ENCODE results near the gene BTBD18. TPM values are rescaled to one million over a fixed set of nuclear protein-coding genes. Genes with fewer than 3 reads are reported as not detected.
A peak's percentile ranks its signal among the peaks of the same experiment; 100 is the strongest.

BTBD18 gene
- total and polyA plus RNA-seq, 2 of the 13 experiments (the other 11 are each of a cell fraction or from before 2014, with no cell fraction given), result not detected

- TF ChIP-seq GMEB1 (CRISPR knock-in tag; IDR thresholded peaks at IDR 0.05; ENCODE audit: borderline replicate concordance) (peak; percentile 77), HDAC2 (CRISPR knock-in tag; IDR thresholded peaks at IDR 0.05) (no peak), DMAP1 (CRISPR knock-in tag; IDR thresholded peaks at IDR 0.05) (peak; percentile 87), CSRNP2 (CRISPR knock-in tag; conservative IDR thresholded peaks at IDR 0.05; ENCODE audit: low read depth) (no peak), ZNF331 (CRISPR knock-in tag; IDR thresholded peaks at IDR 0.05) (no peak), SNAI1 (CRISPR knock-in tag; IDR thresholded peaks at IDR 0.05; ENCODE audit: borderline replicate concordance) (no peak), THYN1 (CRISPR knock-in tag; IDR thresholded peaks at IDR 0.05; ENCODE audit: borderline replicate concordance, low read depth) (no peak), ZSCAN12 (CRISPR knock-in tag; IDR thresholded peaks at IDR 0.05) (no peak), ZNF230 (CRISPR knock-in tag; IDR thresholded peaks at IDR 0.05) (no peak; the same call in 1 of the 2 replicates), SMARCC2 (IDR thresholded peaks at IDR 0.05) (no peak), THAP11 (CRISPR knock-in tag; IDR thresholded peaks at IDR 0.05) (peak; percentile 94), ZBTB34 (CRISPR knock-in tag; IDR thresholded peaks at IDR 0.05) (no peak), ZNF629 (CRISPR knock-in tag; conservative IDR thresholded peaks at IDR 0.05) (no peak), ZNF672 (CRISPR knock-in tag; IDR thresholded peaks at IDR 0.05) (no peak), SP1 (IDR thresholded peaks at IDR 0.05) (no peak), SP1 (CRISPR knock-in tag; IDR thresholded peaks at IDR 0.05) (peak; percentile 64; the same call in 1 of the 2 replicates), ZIK1 (CRISPR knock-in tag; IDR thresholded peaks at IDR 0.05; ENCODE audit: borderline replicate concordance, low read depth) (no peak), DPF2 (CRISPR knock-in tag; IDR thresholded peaks at IDR 0.05; ENCODE audit: borderline replicate concordance, low read depth) (no peak), MAFF (IDR thresholded peaks at IDR 0.05; ENCODE audit: low read depth, low read length) (0 out of 2 replicates have a peak, but pooled peaks have one; percentile 7), MIXL1 (CRISPR knock-in tag; IDR thresholded peaks at IDR 0.05) (peak; percentile 58; the same call in 1 of the 2 replicates), ZNF264 (CRISPR knock-in tag; IDR thresholded peaks at IDR 0.05) (0 out of 2 replicates have a peak, but pooled peaks have one; percentile 39), SP5 (CRISPR knock-in tag; IDR thresholded peaks at IDR 0.05; ENCODE audit: borderline replicate concordance, low read depth) (no peak), ZNF33B (CRISPR knock-in tag; IDR thresholded peaks at IDR 0.05) (no peak), YY1 (IDR thresholded peaks at IDR 0.05; ENCODE audit: insufficient read depth, insufficient replicate concordance, low read depth, low read length) (peak; percentile 96), BRCA1 (CRISPR knock-in tag; IDR thresholded peaks at IDR 0.05) (no peak), MYPOP (CRISPR knock-in tag; IDR thresholded peaks at IDR 0.05) (peak; percentile 61; the same call in 1 of the 2 replicates)
These were observed 39.1 kb downstream of the BTBD18 start, which contains the start of gene TMX2 (continued) for GRCh38 chr11:57712256-57713150.

Measured in HepG2 (cell line).